Colon (tissue), 2 donors: ENCODE data around the gene FCRLB.
"Not testable (repeated sequence)": the region's sequence is repeated elsewhere in the genome, so short reads cannot be mapped to it uniquely, and the experiment has no call there.

Experiments used
- FAIRE-seq: peaks from 2 replicates; lab custom pipeline; 2012; peaks lifted over from hg19 to GRCh38; lab: Jason Lieb, UNC
- donor health status: control.
- donor health status: control.

The FCRLB gene

GRCh38 chr1:161720422-161720821 is 922 bp upstream of the FCRLB start:
- FAIRE-seq, result no peak

- FAIRE-seq, result no peak
These were observed 497 bp downstream of the FCRLB start for GRCh38 chr1:161721738-161722343.

- no peak for FAIRE-seq
These were observed 1.1 kb downstream of the FCRLB start for GRCh38 chr1:161722406-161722805.

GRCh38 chr1:161723459-161724141 is 2.3 kb downstream of the FCRLB start:
- FAIRE-seq, result no peak

GRCh38 chr1:161725258-161725907 is 4.0 kb downstream of the FCRLB start:
- not testable (repeated sequence) for FAIRE-seq

- no peak for FAIRE-seq
These were observed 4.6 kb downstream of the FCRLB start for GRCh38 chr1:161725908-161726472.

GRCh38 chr1:161726473-161727255 is 5.3 kb downstream of the FCRLB start:
- FAIRE-seq, result no peak

- FAIRE-seq, result no peak
These were observed 6.0 kb downstream of the FCRLB start for GRCh38 chr1:161727256-161727924.

- no peak for FAIRE-seq
These were observed 7.3 kb downstream of the FCRLB start for GRCh38 chr1:161728376-161729226.

- FAIRE-seq, result no peak
These were observed 8.8 kb downstream of the FCRLB start for GRCh38 chr1:161730050-161730564.

GRCh38 chr1:161731241-161731640 is 9.9 kb downstream of the FCRLB start:
- no peak for FAIRE-seq

GRCh38 chr1:161731981-161732718 is 10.8 kb downstream of the FCRLB start:
- no peak for FAIRE-seq

GRCh38 chr1:161733526-161733925 is 12.2 kb downstream of the FCRLB start:
- no peak for FAIRE-seq

GRCh38 chr1:161735837-161736236 is 14.5 kb downstream of the FCRLB start:
- no peak for FAIRE-seq

GRCh38 chr1:161736335-161736969 is 15.1 kb downstream of the FCRLB start:
- FAIRE-seq, result no peak

- FAIRE-seq, result no peak
These were observed 16.3 kb downstream of the FCRLB start for GRCh38 chr1:161737625-161738024.

GRCh38 chr1:161738627-161739287 is 17.4 kb downstream of the FCRLB start:
- FAIRE-seq, result no peak

- no peak for FAIRE-seq
These were observed 18.7 kb downstream of the FCRLB start for GRCh38 chr1:161739865-161740566.
